Renal cortex interstitium (tissue), 11 donors: ENCODE results near the gene CNTRL. TPM values are rescaled to one million over a fixed set of nuclear protein-coding genes. Genes with fewer than 3 reads are reported as not detected.
"Not testable (repeated sequence)": the region's sequence is repeated elsewhere in the genome, so short reads cannot be mapped to it uniquely, and the experiment has no call there.

Experiments
- DNase-seq, 11 donors: peaks; one replicate each; pipeline ENCODE4 v3.0.0-alpha.2; 2013; ENCODE audit warnings: low read depth in 9 of 11, low spot score in 4 of 11; ENCODE audit errors: extremely low read depth in 1 of 11
- polyA plus RNA-seq, 3 donors: library from polyadenylated mRNA; unstranded; fragments of 120-200 nt; gene quantifications; one replicate each; pipeline ENCODE4 v1.2.1, GENCODE V29; 2013; ENCODE audit not compliant: insufficient read length in 3 of 3

Gene CNTRL
- polyA plus RNA-seq, 3 donors, result 31.3 to 39.1 (median 36.5) TPM

DNA sequence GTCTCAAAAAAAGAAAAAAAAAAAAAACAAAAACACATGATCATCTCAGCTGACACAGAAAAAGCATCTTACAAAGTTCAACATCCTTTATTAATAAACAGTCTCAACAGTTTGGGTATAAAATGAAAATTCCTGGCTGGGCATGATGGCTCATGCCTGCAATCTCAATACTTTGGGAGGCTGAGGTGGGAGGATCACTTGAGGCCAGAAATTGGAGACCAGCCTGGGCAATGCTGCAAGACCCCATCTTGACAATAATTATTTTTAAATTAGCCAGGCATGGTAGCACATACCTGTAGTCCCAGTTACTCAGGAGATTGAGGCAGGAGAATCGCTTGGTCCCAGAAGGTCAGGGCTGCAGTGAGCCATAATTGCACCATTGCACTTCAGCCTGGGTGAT is 7.9 kb upstream of the CNTRL start:
- DNase-seq, result no peak

- no peak for DNase-seq
These were observed 7.1 kb upstream of the CNTRL start for GRCh38 chr9:121067640-121068039.

GRCh38 chr9:121069396-121069795 is 5.4 kb upstream of the CNTRL start:
- DNase-seq, result no peak

DNA sequence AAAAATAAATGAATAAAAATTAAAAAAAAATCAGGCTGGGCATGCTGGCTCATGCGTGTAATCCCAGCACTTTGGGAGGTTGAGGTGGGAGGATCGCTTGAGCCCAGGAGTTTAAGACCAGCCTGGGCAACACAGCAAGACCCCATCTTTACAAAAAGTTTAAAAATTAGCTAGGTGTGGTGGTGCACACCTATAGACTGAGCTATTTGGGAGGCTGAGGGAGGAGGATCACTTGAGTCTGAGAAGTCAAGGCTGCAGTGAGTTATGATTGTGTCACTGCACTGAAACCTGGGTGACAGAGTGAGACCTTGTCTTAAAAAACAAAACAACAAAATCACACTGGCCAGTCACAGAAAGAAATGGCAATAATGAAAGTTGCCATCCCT is 3.4 kb upstream of the CNTRL start:
- DNase-seq, result no peak

GRCh38 chr9:121071756-121072421 is 2.9 kb upstream of the CNTRL start:
- no peak for DNase-seq

GRCh38 chr9:121073038-121073437 is 1.7 kb upstream of the CNTRL start:
- no peak for DNase-seq

DNA sequence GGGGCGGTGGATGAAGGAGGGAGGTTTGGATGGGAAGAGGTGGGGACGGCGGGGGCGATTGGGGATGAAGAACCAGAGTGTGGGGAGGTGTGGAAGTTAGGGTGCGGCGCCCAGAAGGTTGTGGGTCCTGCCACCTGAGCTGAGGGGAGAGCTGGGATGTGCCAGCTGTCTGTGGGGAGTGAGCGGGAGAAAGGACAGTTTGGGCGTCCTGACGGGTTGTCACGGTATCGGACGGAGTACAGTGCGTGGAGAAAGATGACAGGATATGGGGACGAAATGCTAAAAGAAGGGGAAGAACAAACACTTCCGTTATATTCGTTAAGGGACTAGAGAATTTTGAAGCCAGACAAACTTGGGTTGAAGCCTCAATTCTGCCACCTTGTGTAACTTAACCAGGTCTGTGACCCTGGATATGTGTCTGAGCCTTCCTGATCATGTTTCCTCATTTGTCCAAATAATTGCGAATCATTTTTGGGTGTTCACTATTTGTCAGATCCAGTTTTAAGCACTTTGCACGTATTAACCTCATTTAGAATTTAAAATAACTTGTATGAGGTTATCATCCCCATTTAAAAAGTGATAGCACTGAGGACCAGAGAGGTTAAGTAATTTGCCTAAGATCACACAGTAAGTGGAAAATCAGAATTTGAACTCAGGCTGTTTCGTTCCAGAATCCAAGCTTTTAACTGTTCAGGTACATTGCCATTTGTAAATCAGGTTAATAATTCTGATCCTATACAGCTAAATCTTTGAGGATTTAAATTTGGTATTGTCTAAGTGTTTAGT is 689 bp downstream of the CNTRL start:
- DNase-seq, result peak in 3 of 11 donors; percentile 9 to 45 (median 26)

DNA sequence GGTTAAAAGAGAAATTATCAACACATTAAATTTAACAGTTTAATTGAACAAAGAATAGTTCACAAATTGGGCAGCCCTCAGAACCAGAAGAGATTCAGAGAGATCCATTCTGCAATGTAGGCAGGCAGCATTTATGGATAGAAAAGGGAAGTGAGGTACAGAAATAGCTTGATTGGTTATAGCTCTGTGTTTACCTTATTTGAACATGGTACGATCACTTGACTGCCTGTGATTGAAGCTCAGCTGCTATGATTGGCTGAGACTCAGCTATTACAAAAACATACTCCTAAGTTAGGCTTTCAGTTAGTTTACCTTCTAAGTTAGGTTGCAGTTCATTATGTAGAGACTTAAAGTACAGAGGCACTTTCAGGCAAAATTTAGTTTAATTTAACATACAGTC is 7.3 kb downstream of the CNTRL start:
- no peak for DNase-seq

DNA sequence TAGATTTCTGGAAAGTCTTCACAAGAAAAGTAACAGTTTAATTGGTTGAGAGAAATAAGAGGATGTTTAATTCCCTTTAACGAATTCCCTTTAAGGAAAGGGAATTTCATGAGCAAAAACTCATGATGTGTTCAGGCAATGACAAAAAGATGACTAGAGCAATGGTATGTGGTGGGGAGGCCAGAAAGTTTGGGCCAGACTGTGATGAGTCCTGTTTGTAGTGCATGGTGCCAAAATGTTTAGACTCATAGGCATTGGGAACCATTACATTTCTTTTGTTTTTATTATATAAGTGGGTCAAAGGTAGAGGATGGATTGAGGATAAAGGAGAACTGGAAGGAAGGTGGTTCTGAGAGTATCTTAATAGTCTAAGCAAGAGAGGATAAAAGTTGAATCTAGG is 10.9 kb downstream of the CNTRL start:
- DNase-seq, result no peak

DNA sequence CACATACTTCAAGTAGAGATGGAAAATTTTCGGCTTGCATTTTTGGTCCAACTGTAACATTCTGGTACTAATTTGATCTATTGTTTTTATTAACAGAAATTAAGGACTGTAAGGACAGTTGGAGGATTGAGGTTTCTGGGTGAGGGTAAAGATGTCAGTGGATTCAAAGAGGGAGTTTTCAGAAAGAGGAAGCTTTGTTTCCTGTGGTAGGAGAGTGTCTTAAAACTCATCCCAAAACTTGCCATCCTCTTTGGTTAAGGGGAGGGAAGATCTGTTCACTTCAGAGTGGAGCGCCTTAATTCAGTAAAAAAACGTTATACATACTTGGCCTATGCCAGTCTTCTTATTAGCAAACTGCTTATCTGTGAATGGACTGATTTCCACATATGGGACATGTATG is 13.8 kb downstream of the CNTRL start:
- no peak for DNase-seq

DNA sequence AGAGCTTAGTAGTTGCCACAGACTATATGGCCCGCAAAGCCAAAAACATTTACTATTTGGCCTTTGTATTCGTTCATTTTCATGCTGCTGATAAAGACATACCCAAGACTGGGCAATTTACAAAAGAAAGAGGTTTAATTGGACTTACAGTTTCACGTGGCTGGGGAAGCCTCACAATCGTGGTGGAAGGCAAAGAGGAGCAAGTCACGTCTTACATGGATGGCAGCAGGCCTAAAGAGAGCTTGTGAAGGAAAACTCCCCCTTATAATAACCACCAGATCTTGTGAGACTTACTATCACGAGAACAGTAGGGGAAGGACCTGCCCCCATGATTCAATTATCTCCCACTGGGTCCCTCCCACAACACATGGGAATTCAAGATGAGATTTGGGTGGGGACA is 16.0 kb downstream of the CNTRL start:
- not testable (repeated sequence) for DNase-seq

- DNase-seq, result no peak
These were observed 20.3 kb downstream of the CNTRL start for GRCh38 chr9:121095057-121095456.

GRCh38 chr9:121098567-121099198 is 23.9 kb downstream of the CNTRL start:
- DNase-seq, result no peak

GRCh38 chr9:121104054-121104453 is 29.3 kb downstream of the CNTRL start:
- not testable (repeated sequence) for DNase-seq

GRCh38 chr9:121105531-121105930 is 30.8 kb downstream of the CNTRL start:
- no peak for DNase-seq

GRCh38 chr9:121107029-121107428 is 32.3 kb downstream of the CNTRL start:
- no peak for DNase-seq

GRCh38 chr9:121107881-121108280 is 33.1 kb downstream of the CNTRL start:
- DNase-seq, result no peak

DNA sequence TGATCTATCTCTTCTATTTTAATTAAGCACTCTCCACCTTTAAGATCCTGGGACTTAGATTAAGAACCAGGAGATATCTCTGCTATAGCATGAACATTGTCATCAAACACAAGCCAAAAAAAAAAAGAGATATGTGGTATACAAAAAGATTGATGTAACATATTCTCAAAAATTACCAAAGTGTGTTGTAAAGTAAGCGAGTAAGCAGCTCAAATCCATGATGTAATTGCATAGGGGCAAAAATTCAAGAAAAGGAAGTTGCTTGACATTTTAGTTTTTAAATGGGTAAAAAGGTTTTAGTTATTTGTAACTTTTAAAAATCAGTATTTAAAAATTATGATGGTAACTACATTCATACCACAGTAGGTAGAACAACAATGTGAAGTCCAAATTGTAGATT is 40.7 kb downstream of the CNTRL start:
- no peak for DNase-seq

- DNase-seq, result no peak
These were observed 43.5 kb downstream of the CNTRL start for GRCh38 chr9:121118266-121118665.

DNA sequence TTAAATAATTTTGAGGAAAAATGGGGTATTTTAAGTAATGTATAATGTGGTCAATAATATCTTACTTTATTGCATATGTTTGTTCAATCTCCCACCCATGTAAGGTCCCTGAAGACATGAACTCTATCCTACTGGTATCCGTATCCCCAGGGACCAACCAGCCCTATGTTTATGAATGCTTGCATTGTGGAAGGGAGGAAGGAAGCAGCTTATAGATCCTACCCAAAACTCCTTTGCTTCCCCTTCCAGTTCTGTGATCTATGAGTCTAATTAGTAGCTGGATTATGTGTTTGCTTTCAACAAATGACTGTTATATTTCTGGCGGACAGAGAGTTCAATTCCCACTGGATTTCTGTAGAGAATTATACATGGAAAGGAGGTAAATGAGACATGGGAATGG is 45.6 kb downstream of the CNTRL start:
- no peak for DNase-seq
